ENCODE data around the gene TMEM131L.

GRCh38 chr4:153647975-153648374 is 181.8 kb downstream of the TMEM131L start:
- TF ChIP-seq CTCF (IDR thresholded peaks at IDR 0.05; ENCODE audit: low read depth, low read length, poor library complexity, severe bottlenecking), result no peak
- TF ChIP-seq EZH2phosphoT487 (IDR thresholded peaks at IDR 0.05; ENCODE audit: borderline replicate concordance, low read length), result no peak
